Neural crest cell (in vitro differentiated cells): ENCODE results near the gene RP9. TPM values are rescaled to one million over a fixed set of nuclear protein-coding genes. Genes with fewer than 3 reads are reported as not detected.
A peak's percentile ranks its signal among the peaks of the same experiment; 100 is the strongest.

Experiments used
- DNase-seq: peaks from one replicate; pipeline ENCODE4 v3.0.0; 2021; ENCODE audit warnings: low read depth, mixed read lengths, low spot score
- H3K27ac Mint-ChIP-seq: one replicate; pipeline ENCODE4 v1.8.0; 2021; ENCODE audit warnings: mild to moderate bottlenecking, mixed read lengths; ENCODE audit not compliant: unreplicated experiment
- H3K27me3 Mint-ChIP-seq: 2 replicates; pipeline ENCODE4 v1.8.0; 2021; ENCODE audit warnings: low read depth, mild to moderate bottlenecking, mixed read lengths
- H3K36me3 Mint-ChIP-seq: 2 replicates; pipeline ENCODE4 v1.8.0; 2021; ENCODE audit warnings: low read depth, mild to moderate bottlenecking, mixed read lengths
- H3K4me1 Mint-ChIP-seq: 2 replicates; pipeline ENCODE4 v1.8.0; 2021; ENCODE audit warnings: mixed read lengths
- H3K4me3 Mint-ChIP-seq: one replicate; pipeline ENCODE4 v1.8.0; 2021; ENCODE audit warnings: mild to moderate bottlenecking, mixed read lengths
- H3K9me3 Mint-ChIP-seq: 2 replicates; pipeline ENCODE4 v1.8.0; 2021; ENCODE audit warnings: mixed read lengths
- CTCF ChIP-seq: fragments of 200-600 bp; sonication (generic); conservative IDR thresholded peaks from 2 replicates; pipeline ENCODE4 v1.5.0; 2021; ENCODE audit warnings: antibody characterized with exemption, mild to moderate bottlenecking
- total RNA-seq: library from RNA; stranded (reverse); gene quantifications from 2 replicates; pipeline ENCODE4 v1.2.1, GENCODE V29; 2021

RP9 gene
- total RNA-seq, 1 donor from 2014 or later, result 27.5 TPM

GRCh38 chr7:33118383-33118782 lies 9.2 kb upstream of the RP9 start:
- H3K4me3 Mint-ChIP-seq, result no peak overlapping the region
- no peak for TF ChIP-seq CTCF
- peaks cover 12% of the 10 kb centered on the region for H3K9me3 Mint-ChIP-seq
- no peaks in the 10 kb centered on the region for H3K4me1 Mint-ChIP-seq
- H3K36me3 Mint-ChIP-seq, result peaks cover 4% of the 10 kb centered on the region
- no peak overlapping the region for H3K27ac Mint-ChIP-seq
- peaks cover 37% of the 10 kb centered on the region for H3K27me3 Mint-ChIP-seq
- DNase-seq, result no peak

GRCh38 chr7:33114976-33115375 lies 5.8 kb upstream of the RP9 start:
- peaks cover 12% of the 10 kb centered on the region for H3K9me3 Mint-ChIP-seq
- no peak for TF ChIP-seq CTCF
- H3K36me3 Mint-ChIP-seq, result peaks cover 4% of the 10 kb centered on the region
- no peak for DNase-seq
- H3K4me3 Mint-ChIP-seq, result no peak overlapping the region
- H3K27ac Mint-ChIP-seq, result no peak overlapping the region
- no peaks in the 10 kb centered on the region for H3K4me1 Mint-ChIP-seq
- peaks cover 56% of the 10 kb centered on the region for H3K27me3 Mint-ChIP-seq

GRCh38 chr7:33111614-33112013 lies 2.4 kb upstream of the RP9 start:
- H3K36me3 Mint-ChIP-seq, result no peaks in the 10 kb centered on the region

GRCh38 chr7:33109758-33110238 lies 594 bp upstream of the RP9 start:
- TF ChIP-seq CTCF, result no peak
- H3K9me3 Mint-ChIP-seq, result no peaks in the 10 kb centered on the region
- peak overlapping the region; percentile 80 for H3K4me3 Mint-ChIP-seq

More at GRCh38 chr7:33111614-33112013, 2.4 kb upstream of the RP9 start:
- DNase-seq, result no peak
- Mint-ChIP-seq H3K9me3 (no peaks in the 10 kb centered on the region), H3K27ac (no peak overlapping the region), H3K4me1 (peaks cover 18% of the 10 kb centered on the region), H3K4me3 (peak overlapping the region; percentile 48), H3K27me3 (peaks cover 50% of the 10 kb centered on the region)
- no peak for TF ChIP-seq CTCF

GRCh38 chr7:33108554-33109004 lies 625 bp downstream of the RP9 start:
- Mint-ChIP-seq H3K36me3 (no peaks in the 10 kb centered on the region), H3K27me3 (peaks cover 28% of the 10 kb centered on the region), H3K4me1 (peaks cover 23% of the 10 kb centered on the region), H3K4me3 (peak overlapping the region; percentile 90), H3K9me3 (no peaks in the 10 kb centered on the region), H3K27ac (peak overlapping the region; percentile 37)
- peak; percentile 42 for TF ChIP-seq CTCF
- no peak for DNase-seq

More at GRCh38 chr7:33109758-33110238, 594 bp upstream of the RP9 start:
- Mint-ChIP-seq H3K36me3 (no peaks in the 10 kb centered on the region), H3K27me3 (peaks cover 36% of the 10 kb centered on the region), H3K27ac (no peak overlapping the region), H3K4me1 (peaks cover 22% of the 10 kb centered on the region)
- no peak for DNase-seq
